ENCODE results near the gene PPP1R12C.

Gene PPP1R12C

GRCh38 chr19:55042688-55043087, 74.7 kb downstream of the PPP1R12C start:
- no peak for DNase-seq (ENCODE audit: low read depth)

- no peak for DNase-seq (ENCODE audit: low read depth)
Measured at GRCh38 chr19:55042344-55042678, 75.1 kb downstream of the PPP1R12C start.

GRCh38 chr19:55041627-55042343, 75.7 kb downstream of the PPP1R12C start:
- no peak for DNase-seq (ENCODE audit: low read depth)

- no peak for DNase-seq (ENCODE audit: low read depth)
Measured at GRCh38 chr19:55041244-55041626, 76.2 kb downstream of the PPP1R12C start.

Data from stimulated activated CD8-positive, alpha-beta memory T cell treated with anti-CD3 and anti-CD28 coated beads, Interleukin-12 subunit alpha, Interleukin-12 subunit beta, amount 100 ng/mL, for 4 hours (primary cell).